ENCODE results near the gene HCN2.

Gene HCN2

DNA sequence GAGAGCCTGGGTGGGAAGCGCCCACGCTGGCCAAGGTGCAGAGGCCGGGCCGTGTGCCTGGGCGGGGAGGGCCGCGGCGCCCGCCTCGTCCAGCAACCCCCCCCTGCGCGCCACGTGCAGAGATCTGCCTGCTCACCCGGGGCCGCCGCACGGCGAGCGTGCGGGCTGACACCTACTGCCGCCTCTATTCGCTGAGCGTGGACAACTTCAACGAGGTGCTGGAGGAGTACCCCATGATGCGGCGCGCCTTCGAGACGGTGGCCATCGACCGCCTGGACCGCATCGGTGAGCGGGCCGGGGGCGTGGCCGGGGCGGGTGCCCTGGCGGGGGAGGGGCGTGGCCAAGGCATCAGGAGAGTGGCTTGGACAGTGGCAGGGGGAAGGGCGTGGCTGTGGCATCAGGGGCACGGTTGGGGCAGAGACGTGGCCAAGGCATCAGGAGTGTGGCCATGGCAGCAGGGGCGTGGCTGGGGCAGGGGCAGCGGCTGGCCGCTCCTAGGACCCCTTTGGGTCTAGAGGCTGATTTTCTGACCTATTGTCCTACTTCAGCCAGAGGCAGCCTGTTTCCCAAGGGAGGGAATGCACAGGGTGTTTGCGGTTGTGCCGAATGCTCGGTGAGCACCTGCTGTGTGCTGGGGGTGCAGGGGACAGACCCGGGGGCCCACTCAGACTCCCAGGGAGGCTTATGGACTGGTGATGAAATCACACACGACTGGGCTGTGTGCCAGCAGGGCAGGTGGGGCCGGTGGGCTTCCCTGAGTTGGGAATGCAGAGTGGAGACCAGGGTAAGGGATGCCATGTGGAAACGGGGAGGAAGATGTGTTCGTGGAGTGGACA is 24.3 kb downstream of the HCN2 start:
- no peak for DNase-seq (ENCODE audit: low read depth)
- H3K4me3 ChIP-seq (ENCODE audit: low read depth, low read length) = no peak overlapping the region
- TF ChIP-seq, protein P1, sequence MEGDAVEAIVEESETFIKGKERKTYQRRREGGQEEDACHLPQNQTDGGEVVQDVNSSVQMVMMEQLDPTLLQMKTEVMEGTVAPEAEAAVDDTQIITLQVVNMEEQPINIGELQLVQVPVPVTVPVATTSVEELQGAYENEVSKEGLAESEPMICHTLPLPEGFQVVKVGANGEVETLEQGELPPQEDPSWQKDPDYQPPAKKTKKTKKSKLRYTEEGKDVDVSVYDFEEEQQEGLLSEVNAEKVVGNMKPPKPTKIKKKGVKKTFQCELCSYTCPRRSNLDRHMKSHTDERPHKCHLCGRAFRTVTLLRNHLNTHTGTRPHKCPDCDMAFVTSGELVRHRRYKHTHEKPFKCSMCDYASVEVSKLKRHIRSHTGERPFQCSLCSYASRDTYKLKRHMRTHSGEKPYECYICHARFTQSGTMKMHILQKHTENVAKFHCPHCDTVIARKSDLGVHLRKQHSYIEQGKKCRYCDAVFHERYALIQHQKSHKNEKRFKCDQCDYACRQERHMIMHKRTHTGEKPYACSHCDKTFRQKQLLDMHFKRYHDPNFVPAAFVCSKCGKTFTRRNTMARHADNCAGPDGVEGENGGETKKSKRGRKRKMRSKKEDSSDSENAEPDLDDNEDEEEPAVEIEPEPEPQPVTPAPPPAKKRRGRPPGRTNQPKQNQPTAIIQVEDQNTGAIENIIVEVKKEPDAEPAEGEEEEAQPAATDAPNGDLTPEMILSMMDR (IDR thresholded peaks at IDR 0.05; ENCODE audit: low read depth, low read length, missing control alignments) = no peak

DNA sequence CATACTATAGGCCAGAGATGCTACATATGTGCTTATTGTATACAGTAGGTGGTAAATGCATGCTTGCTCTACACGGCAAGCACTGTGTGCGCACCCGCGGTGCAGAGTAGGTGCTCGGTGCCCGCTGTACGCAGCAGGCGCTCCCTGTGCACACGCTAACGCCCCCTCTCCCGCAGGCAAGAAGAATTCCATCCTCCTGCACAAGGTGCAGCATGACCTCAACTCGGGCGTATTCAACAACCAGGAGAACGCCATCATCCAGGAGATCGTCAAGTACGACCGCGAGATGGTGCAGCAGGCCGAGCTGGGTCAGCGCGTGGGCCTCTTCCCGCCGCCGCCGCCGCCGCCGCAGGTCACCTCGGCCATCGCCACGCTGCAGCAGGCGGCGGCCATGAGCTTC is 25.9 kb downstream of the HCN2 start:
- no peak for DNase-seq (ENCODE audit: low read depth)
- no peak overlapping the region for H3K4me3 ChIP-seq (ENCODE audit: low read depth, low read length)
- TF ChIP-seq, protein P1 (IDR thresholded peaks at IDR 0.05; ENCODE audit: low read depth, low read length, missing control alignments) = no peak

DNA sequence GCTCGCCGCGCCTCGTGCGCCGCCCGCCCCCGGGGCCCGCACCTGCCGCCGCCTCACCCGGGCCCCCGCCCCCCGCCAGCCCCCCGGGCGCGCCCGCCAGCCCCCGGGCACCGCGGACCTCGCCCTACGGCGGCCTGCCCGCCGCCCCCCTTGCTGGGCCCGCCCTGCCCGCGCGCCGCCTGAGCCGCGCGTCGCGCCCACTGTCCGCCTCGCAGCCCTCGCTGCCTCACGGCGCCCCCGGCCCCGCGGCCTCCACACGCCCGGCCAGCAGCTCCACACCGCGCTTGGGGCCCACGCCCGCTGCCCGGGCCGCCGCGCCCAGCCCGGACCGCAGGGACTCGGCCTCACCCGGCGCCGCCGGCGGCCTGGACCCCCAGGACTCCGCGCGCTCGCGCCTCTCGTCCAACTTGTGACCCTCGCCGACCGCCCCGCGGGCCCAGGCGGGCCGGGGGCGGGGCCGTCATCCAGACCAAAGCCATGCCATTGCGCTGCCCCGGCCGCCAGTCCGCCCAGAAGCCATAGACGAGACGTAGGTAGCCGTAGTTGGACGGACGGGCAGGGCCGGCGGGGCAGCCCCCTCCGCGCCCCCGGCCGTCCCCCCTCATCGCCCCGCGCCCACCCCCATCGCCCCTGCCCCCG is 26.5 kb downstream of the HCN2 start:
- TF ChIP-seq, protein P1 (IDR thresholded peaks at IDR 0.05; ENCODE audit: low read depth, low read length, missing control alignments) = no peak
- DNase-seq (ENCODE audit: low read depth) = no peak
- H3K4me3 ChIP-seq (ENCODE audit: low read depth, low read length) = no peak overlapping the region

DNA sequence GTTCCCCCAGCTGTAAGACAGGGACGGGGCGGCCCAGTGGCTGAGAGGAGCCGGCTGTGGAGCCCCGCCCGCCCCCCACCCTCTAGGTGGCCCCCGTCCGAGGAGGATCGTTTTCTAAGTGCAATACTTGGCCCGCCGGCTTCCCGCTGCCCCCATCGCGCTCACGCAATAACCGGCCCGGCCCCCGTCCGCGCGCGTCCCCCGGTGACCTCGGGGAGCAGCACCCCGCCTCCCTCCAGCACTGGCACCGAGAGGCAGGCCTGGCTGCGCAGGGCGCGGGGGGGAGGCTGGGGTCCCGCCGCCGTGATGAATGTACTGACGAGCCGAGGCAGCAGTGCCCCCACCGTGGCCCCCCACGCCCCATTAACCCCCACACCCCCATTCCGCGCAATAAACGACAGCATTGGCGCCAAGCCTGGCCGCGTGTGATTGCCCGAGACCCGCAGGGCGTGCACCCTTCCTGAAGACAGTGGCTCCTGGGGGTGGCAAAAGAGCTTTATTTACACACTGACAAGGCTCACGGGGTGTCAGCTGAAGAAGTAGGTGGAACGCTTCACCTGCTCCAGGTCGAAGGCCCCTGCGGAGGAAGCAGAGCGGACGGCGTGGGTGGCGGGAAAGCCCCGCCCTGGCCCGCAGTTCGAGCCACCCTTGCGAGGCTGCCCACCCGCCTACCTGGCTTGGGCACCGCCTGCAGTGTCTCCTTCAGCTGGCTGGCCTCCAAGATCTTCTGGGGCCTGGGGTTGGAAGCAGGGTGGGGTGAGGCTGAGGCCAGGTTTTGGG is 27.3 kb downstream of the HCN2 start:
- H3K4me3 ChIP-seq (ENCODE audit: low read depth, low read length) = no peak overlapping the region
- TF ChIP-seq, protein P1 (IDR thresholded peaks at IDR 0.05; ENCODE audit: low read depth, low read length, missing control alignments) = no peak
- no peak for DNase-seq (ENCODE audit: low read depth)

DNA sequence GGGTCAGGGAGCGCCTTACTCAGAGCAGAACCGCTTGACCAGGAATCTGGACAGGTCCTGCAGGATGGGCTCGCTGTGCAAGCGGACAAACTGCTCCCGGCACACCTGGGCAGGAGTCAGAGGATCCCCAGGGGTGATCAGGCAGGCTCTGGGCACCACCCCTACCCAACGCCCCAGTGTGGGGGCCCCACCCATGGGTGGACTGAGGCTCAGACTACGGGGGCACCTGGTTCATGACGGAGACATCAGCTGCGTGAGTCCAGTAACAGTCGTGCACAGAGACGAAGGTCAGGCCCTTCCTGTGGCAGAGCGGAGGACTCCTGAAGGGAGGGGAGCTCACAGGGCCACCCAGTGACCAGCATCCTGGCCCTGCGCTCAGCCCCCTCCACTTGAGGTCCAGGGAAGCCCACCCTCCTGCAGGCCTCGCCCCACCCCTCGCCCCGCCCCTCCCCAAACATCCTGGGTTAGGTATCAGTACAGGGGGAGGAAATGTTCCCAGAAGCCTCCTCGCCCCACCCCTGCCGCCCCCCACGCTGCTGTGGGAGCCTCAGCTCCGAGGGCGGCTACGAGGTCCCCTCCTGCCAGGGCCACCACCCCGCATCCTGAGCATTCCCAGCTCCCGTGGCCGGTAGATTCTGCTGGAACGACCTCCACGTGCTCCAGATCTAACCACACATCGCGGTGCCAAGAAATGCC is 28.0 kb downstream of the HCN2 start:
- TF ChIP-seq, protein P1 (IDR thresholded peaks at IDR 0.05; ENCODE audit: low read depth, low read length, missing control alignments) = no peak
- DNase-seq (ENCODE audit: low read depth) = no peak
- H3K4me3 ChIP-seq (ENCODE audit: low read depth, low read length) = no peak overlapping the region

DNA sequence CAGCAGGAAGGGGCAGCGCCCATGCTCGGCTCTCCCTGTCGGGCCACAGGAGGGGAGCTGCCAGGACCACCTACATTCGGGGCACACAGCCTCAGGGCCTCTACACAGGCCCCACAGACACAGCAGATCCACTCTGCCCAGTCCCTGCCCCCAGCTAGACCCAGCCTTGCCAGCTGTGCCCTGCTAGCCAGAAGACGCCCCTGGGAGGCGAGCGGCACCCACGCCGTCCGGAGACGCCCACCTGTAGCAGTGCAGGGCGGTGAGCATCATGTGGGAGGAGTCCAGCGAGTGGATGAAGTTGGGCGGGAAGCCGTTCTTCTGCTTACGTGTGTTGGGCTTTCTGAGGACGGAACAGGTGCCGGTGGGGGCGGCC is 28.6 kb downstream of the HCN2 start:
- no peak overlapping the region for H3K4me3 ChIP-seq (ENCODE audit: low read depth, low read length)
- TF ChIP-seq, protein P1 (IDR thresholded peaks at IDR 0.05; ENCODE audit: low read depth, low read length, missing control alignments) = no peak
- no peak for DNase-seq (ENCODE audit: low read depth)

Measured in GM12864 (cell line).